ENCODE data around the gene WWC2.
"Not testable (repeated sequence)": the region's sequence is repeated elsewhere in the genome, so short reads cannot be mapped to it uniquely, and the experiment has no call there.

Gene WWC2

GRCh38 chr4:183299464-183299863 is 200.4 kb downstream of the WWC2 start:
- no peak for DNase-seq (ENCODE audit: low spot score)

GRCh38 chr4:183300070-183300469 is 201.0 kb downstream of the WWC2 start:
- DNase-seq (ENCODE audit: low spot score) = no peak

GRCh38 chr4:183300655-183301054 is 201.6 kb downstream of the WWC2 start:
- DNase-seq (ENCODE audit: low spot score) = no peak

GRCh38 chr4:183303301-183303700 is 204.2 kb downstream of the WWC2 start:
- DNase-seq (ENCODE audit: low spot score) = no peak

- no peak for DNase-seq (ENCODE audit: low spot score)
Observed at GRCh38 chr4:183304067-183304466, 205.0 kb downstream of the WWC2 start.

- DNase-seq (ENCODE audit: low spot score) = no peak
Observed at GRCh38 chr4:183304538-183304937, 205.5 kb downstream of the WWC2 start.

GRCh38 chr4:183306811-183307210 is 207.8 kb downstream of the WWC2 start:
- DNase-seq (ENCODE audit: low spot score) = no peak

GRCh38 chr4:183312841-183313240 is 213.8 kb downstream of the WWC2 start:
- no peak for DNase-seq (ENCODE audit: low spot score)

- no peak for DNase-seq (ENCODE audit: low spot score)
Observed at GRCh38 chr4:183314336-183314735, 215.3 kb downstream of the WWC2 start.

GRCh38 chr4:183314806-183315205 is 215.7 kb downstream of the WWC2 start:
- no peak for DNase-seq (ENCODE audit: low spot score)

GRCh38 chr4:183318656-183319055 is 219.6 kb downstream of the WWC2 start:
- DNase-seq (ENCODE audit: low spot score) = no peak

GRCh38 chr4:183320211-183321059 is 221.4 kb downstream of the WWC2 start, which contains the start of gene CLDN22:
Gene CLDN22 (minus strand): TSS chr4:183320276. CDS start chr4:183320218, 58 bp downstream.
- no peak for DNase-seq (ENCODE audit: low spot score)

- DNase-seq (ENCODE audit: low spot score) = no peak
Observed at GRCh38 chr4:183321079-183321478, 222.0 kb downstream of the WWC2 start.

- DNase-seq (ENCODE audit: low spot score) = no peak
Observed at GRCh38 chr4:183321516-183321915, 222.5 kb downstream of the WWC2 start.

- no peak for DNase-seq (ENCODE audit: low spot score)
Observed at GRCh38 chr4:183322326-183322725, 223.3 kb downstream of the WWC2 start, which contains the start of gene CLDN24. Gene CLDN24 (minus strand): TSS chr4:183322426. CDS start chr4:183322426, 0 bp downstream.

- DNase-seq (ENCODE audit: low spot score) = no peak
Observed at GRCh38 chr4:183323295-183323694, 224.2 kb downstream of the WWC2 start.

GRCh38 chr4:183324056-183324455 is 225.0 kb downstream of the WWC2 start:
- DNase-seq (ENCODE audit: low spot score) = not testable (repeated sequence)

- DNase-seq (ENCODE audit: low spot score) = no peak
Observed at GRCh38 chr4:183324619-183325018, 225.6 kb downstream of the WWC2 start.

- DNase-seq (ENCODE audit: low spot score) = not testable (repeated sequence)
Observed at GRCh38 chr4:183326387-183326786, 227.3 kb downstream of the WWC2 start.

GRCh38 chr4:183326853-183327252 is 227.8 kb downstream of the WWC2 start:
- DNase-seq (ENCODE audit: low spot score) = no peak

- no peak for DNase-seq (ENCODE audit: low spot score)
Observed at GRCh38 chr4:183327827-183328226, 228.8 kb downstream of the WWC2 start.

- DNase-seq (ENCODE audit: low spot score) = no peak
Observed at GRCh38 chr4:183328832-183329231, 229.8 kb downstream of the WWC2 start.

GRCh38 chr4:183329244-183329643 is 230.2 kb downstream of the WWC2 start:
- DNase-seq (ENCODE audit: low spot score) = no peak
